K562 (cell line): ENCODE measurements around the gene TECPR1. TPM values are rescaled to one million over a fixed set of nuclear protein-coding genes. Genes with fewer than 3 reads are reported as not detected.
A peak's percentile ranks its signal among the peaks of the same experiment; 100 is the strongest.

ENCODE experiments used
- ATAC-seq: fragments of 200-7000 bp; cut with Tn5 transposase; 3 replicates; pipeline ENCODE4 v1.9.1; 2020; ENCODE audit warnings: moderate library complexity
- BruUV-seq: library from RNA; stranded (reverse); fragments of 400-500 nt; replicated peaks from 2 replicates; lab custom pipeline; 2021; lab: Mats Ljungman, UMichigan
- CTCF ChIA-PET: fragments of 300-600 bp; formaldehyde crosslinking; extraction: SDS; loops from one replicate; lab custom pipeline; 2021; ENCODE audit warnings: low intra/inter-chr PET ratio; lab: Yijun Ruan, JAX
- POLR2A ChIA-PET: fragments of 300-600, 350-650 bp; sonication (Branson Sonifier 250); formaldehyde crosslinking; extraction: SDS; loops from one replicate; lab custom pipeline; 2021; ENCODE audit warnings: antibody characterized with exemption, inconsistent platforms; lab: Yijun Ruan, JAX
- DNase-seq, 4 experiments: peaks; one replicate each; pipeline versions ENCODE4 v3.0.0 to v3.0.0-alpha.2; 2011 to 2018; ENCODE audit warnings: low spot score in 3 of 4, mixed read lengths in 3 of 4; ENCODE audit errors: extremely low read depth in 1 of 4
- FAIRE-seq: peaks from 2 replicates; lab custom pipeline; 2011; peaks lifted over from hg19 to GRCh38; lab: Jason Lieb, UNC
- H2AFZ ChIP-seq: 2 replicates; pipeline ENCODE4 v1.6.0; 2011; ENCODE audit warnings: low read depth, low read length, control low read depth, inconsistent platforms
- H3K27ac ChIP-seq: fragments of 200-600 bp; 3 replicates; pipeline ENCODE4 v1.8.0; 2011; ENCODE audit warnings: low read depth, mild to moderate bottlenecking, control low read depth, inconsistent platforms, low read length, moderate library complexity, mixed read lengths; ENCODE audit errors: extremely low read depth
- H3K27me3 ChIP-seq, 2 experiments: fragments of 300-600 bp in 1 of 2; 2 replicates in 1 of 2; 3 replicates in 1 of 2; pipeline versions ENCODE4 v1.6.0 to v1.8.0; 2011; ENCODE audit warnings: inconsistent platforms in 2 of 2, low read length in 2 of 2, mild to moderate bottlenecking in 1 of 2, mixed read lengths in 1 of 2, moderate library complexity in 1 of 2; ENCODE audit not compliant: control insufficient read depth in 2 of 2, insufficient read depth in 2 of 2
- H3K36me3 ChIP-seq: fragments of 300-600 bp; 3 replicates; pipeline ENCODE4 v1.8.0; 2011; ENCODE audit warnings: mild to moderate bottlenecking, low read length, inconsistent platforms; ENCODE audit not compliant: control insufficient read depth, insufficient read depth
- H3K4me1 ChIP-seq, 2 experiments: fragments of 200-600 bp in 1 of 2; replicated peaks in 1 of 2; 2 replicates in 1 of 2; 3 replicates in 1 of 2; pipeline versions ENCODE4 v1.5.1 to v1.8.0; 2011; ENCODE audit warnings: inconsistent platforms in 2 of 2, low read length in 2 of 2, mild to moderate bottlenecking in 1 of 2, mixed read lengths in 1 of 2, moderate library complexity in 1 of 2; ENCODE audit not compliant: control insufficient read depth in 2 of 2, insufficient read depth in 2 of 2
- H3K4me2 ChIP-seq: 2 replicates; pipeline ENCODE4 v1.6.1; 2011; ENCODE audit warnings: low read length, control low read depth, inconsistent platforms, mixed read lengths; ENCODE audit not compliant: insufficient read depth
- H3K4me3 ChIP-seq: fragments of 200-600 bp; sonication (generic), shearing (Covaris generic); 2 replicates; pipeline ENCODE4 v1.5.1; 2016; ENCODE audit warnings: control low read depth, inconsistent platforms
- H3K79me2 ChIP-seq: fragments of 200-600 bp; 3 replicates; pipeline ENCODE4 v1.8.0; 2011; ENCODE audit warnings: low read length, inconsistent platforms; ENCODE audit not compliant: control insufficient read depth, insufficient read depth
- H3K9ac ChIP-seq, 2 experiments: 2 replicates each; pipeline versions ENCODE4 v1.6.0 to v1.6.1; 2011; ENCODE audit warnings: low read depth in 2 of 2, low read length in 2 of 2, control low read depth in 1 of 2, inconsistent platforms in 1 of 2, mild to moderate bottlenecking in 1 of 2, mixed read lengths in 1 of 2; ENCODE audit not compliant: insufficient read depth in 1 of 2
- H3K9me1 ChIP-seq: one replicate; pipeline ENCODE4 v1.6.0; 2011; ENCODE audit warnings: inconsistent platforms, mild to moderate bottlenecking, low read length, moderate library complexity; ENCODE audit not compliant: control insufficient read depth, insufficient read depth
- H3K9me3 ChIP-seq: replicated peaks from 2 replicates; pipeline ENCODE4 v1.5.1; 2011; ENCODE audit warnings: low read depth, low read length, inconsistent platforms; ENCODE audit not compliant: control insufficient read depth, insufficient read depth
- H4K20me1 ChIP-seq: replicated peaks from 2 replicates; pipeline ENCODE4 v1.6.1; 2011; ENCODE audit warnings: low read length, inconsistent platforms, mixed read lengths; ENCODE audit not compliant: control insufficient read depth, insufficient read depth
- CREM ChIP-seq: IDR thresholded peaks from 2 replicates; pipeline ENCODE4 v1.6.1; 2014; ENCODE audit warnings: antibody characterized with exemption, low read depth
- DMBX1 ChIP-seq: fragments of 250-450 bp; sonication (Bioruptor Pico); IDR thresholded peaks from 2 replicates; pipeline ENCODE4 v1.8.0; 2022; ENCODE audit warnings: inconsistent platforms, mild to moderate bottlenecking, moderate library complexity, borderline replicate concordance
- ETV6 ChIP-seq, 3 experiments: fragments of 150-350 bp in 1 of 3; sonication (generic) in 1 of 3; formaldehyde crosslinking in 1 of 3; IDR thresholded peaks; 2 replicates each; pipeline versions ENCODE4 v1.6.1 to v1.8.0; 2014 to 2022; ENCODE audit warnings: borderline replicate concordance in 2 of 3, low read depth in 2 of 3, antibody characterized with exemption in 1 of 3, low read length in 1 of 3, mild to moderate bottlenecking in 1 of 3, missing genetic modification reagents in 1 of 3
- POLR2G ChIP-seq: fragments of 200-400 bp; formaldehyde crosslinking; IDR thresholded peaks from 2 replicates; pipeline ENCODE4 v1.6.1; 2017; ENCODE audit warnings: low read depth, mild to moderate bottlenecking, antibody characterized with exemption, low read length, moderate library complexity
- WGBS: fragments of 100-300 bp; shearing (Covaris generic); methylation state at CpG from one replicate; pipeline ENCODE4 v1.1.6; 2016; ENCODE audit warnings: low coverage, mixed read lengths; ENCODE audit not compliant: insufficient coverage; ENCODE audit errors: missing lambda C conversion rate; 5-methylcytosine and 5-hydroxymethylcytosine counted together
- in situ Hi-C: fragments of 300-500 bp; cut with MboI; formaldehyde crosslinking; loops from 4 replicates; pipeline ENCODE4 v1.15.0; 2018; ENCODE audit warnings: inconsistent platforms, mixed read lengths
- intact Hi-C: fragments of 100-400 bp; cut with micrococcal nuclease; formaldehyde crosslinking; loops from 2 replicates; pipeline ENCODE4 v1.14.2; 2022
- polyA plus RNA-seq, 8 experiments: library from polyadenylated mRNA; depleted of rRNA in 4 of 8; stranded (reverse) in 5 of 8; unstranded in 3 of 8; fragments of >200 nt; fragmentation: Nextera tagmentation in 2 of 8; fragmentation: Illumina TruSeq in 1 of 8; extraction: Ambion mirVana in 2 of 8; extraction: Trizol in 1 of 8; gene quantifications; 2 replicates each; pipeline versions ENCODE4 v1.2.1 to v1.2.3, GENCODE V29; 2011 to 2014; ENCODE audit warnings: inconsistent platforms in 1 of 8, missing spikeins in 1 of 8
- total RNA-seq, 7 experiments: library from RNA; depleted of rRNA in 6 of 7; stranded (reverse); fragments of >200 nt in 6 of 7; fragmentation: Illumina TruSeq in 2 of 7; extraction: Trizol in 2 of 7; gene quantifications; 2 replicates each; pipeline versions ENCODE4 v1.2.1 to v1.2.3, GENCODE V29; 2011 to 2021; ENCODE audit warnings: low replicate concordance in 1 of 7
- TF ChIP-seq, protein P1 (sequence below): sonication (generic); formaldehyde crosslinking; IDR thresholded peaks from 2 replicates; pipeline ENCODE4 v1.8.0; 2022; ENCODE audit warnings: mild to moderate bottlenecking, missing genetic modification reagents, borderline replicate concordance
- TF ChIP-seq, protein P2 (sequence below), 2 experiments: fragments of 450-650 bp; IDR thresholded peaks; 2 replicates each; pipeline ENCODE4 v1.6.1; 2016; ENCODE audit warnings: mild to moderate bottlenecking in 2 of 2, borderline replicate concordance in 1 of 2, low read depth in 1 of 2, moderate library complexity in 1 of 2
- TF ChIP-seq, protein P3 (sequence below): fragments of 250-450 bp; sonication (Bioruptor Pico); IDR thresholded peaks from 2 replicates; pipeline ENCODE4 v1.5.0; 2020; ENCODE audit warnings: mild to moderate bottlenecking

Gene TECPR1
- total and polyA plus RNA-seq, 9 of the 15 experiments (the other 6 are each of a cell fraction or from before 2014, with no cell fraction given): 0.17 to 15.0 (median 2.2) TPM

DNA sequence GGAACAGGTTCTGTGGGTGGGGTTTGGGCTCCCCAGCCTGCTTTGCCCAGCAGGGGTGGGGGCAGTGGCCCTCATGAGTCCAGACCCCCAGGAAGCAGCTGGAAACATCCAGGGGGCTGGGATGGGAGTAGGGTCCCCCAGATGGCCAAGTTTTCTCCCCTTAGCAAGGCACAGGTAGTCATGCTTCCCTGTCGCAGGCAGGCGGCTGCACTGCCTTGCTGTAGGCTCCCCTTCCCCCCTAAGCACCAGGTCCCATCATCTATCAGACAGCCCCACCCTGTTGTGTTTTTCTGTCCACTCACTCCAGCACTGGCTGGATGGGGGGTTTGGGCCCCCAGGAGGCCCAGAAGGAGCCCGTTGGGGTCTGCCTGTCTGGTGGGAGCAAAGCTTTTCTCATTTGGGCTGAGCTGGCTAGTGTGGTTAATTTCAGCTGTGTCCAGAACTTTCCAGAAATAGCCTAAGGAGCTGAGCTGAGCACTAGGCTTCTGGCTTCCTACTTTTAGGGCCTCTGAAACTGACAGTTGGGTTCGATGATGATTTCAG, 37.4 kb upstream of the TECPR1 start:
- POLR2A ChIA-PET: interaction anchor here (0.6 to 1.3 kb wide), 5 partner anchors 10 to 77 kb away, joined by 3 read pairs; no protein-coding TSS in a partner anchor
- Histone ChIP-seq H3K4me3 (no peak overlapping the region), H3K27me3 (peaks cover 0 to 56% of the 10 kb centered on the region in 2 experiments; a peak in 2 of 5 replicates), H3K79me2 (peaks cover 5% of the 10 kb centered on the region; the same call in 2 of the 3 replicates), H3K4me2 (no peak overlapping the region), H4K20me1 (peaks cover 9% of the 10 kb centered on the region; the same call in 1 of the 2 replicates), H3K27ac (no peak overlapping the region), H3K9ac (peak overlapping the region in 1 of 2 experiments; percentile 72; a peak in 2 of 4 replicates), H3K4me1 (peaks cover 4 to 45% of the 10 kb centered on the region in 2 experiments; a peak in 3 of 5 replicates), H3K36me3 (peaks cover 39% of the 10 kb centered on the region; the same call in 2 of the 3 replicates), H3K9me1 (no peaks in the 10 kb centered on the region), H3K9me3 (no peaks in the 10 kb centered on the region), H2AFZ (no peak overlapping the region)
- FAIRE-seq: no peak
- peak in 2 of 4 experiments; percentile 20 to 24 for DNase-seq
- WGBS: 32% methylated on average over 4 of the region's 4 CpGs
- CTCF ChIA-PET: no interaction called here
- ATAC-seq: peak; percentile 7; the same call in 2 of the 3 replicates
- BruUV-seq: no TSS peak
- intact Hi-C loops: no loop called here
- in situ Hi-C loops: no loop called here
- no peak for TF ChIP-seq ETV6 (IDR thresholded peaks at IDR 0.05; ENCODE audit: borderline replicate concordance in 1 of 2, low read depth in 2 of 2, low read length in 1 of 2)
- TF ChIP-seq ETV6 (CRISPR knock-in tag; IDR thresholded peaks at IDR 0.05; ENCODE audit: borderline replicate concordance): no peak
- peak; percentile 13; the same call in 1 of the 2 replicates for TF ChIP-seq POLR2G
- TF ChIP-seq DMBX1 (CRISPR knock-in tag): no peak
- TF ChIP-seq, protein P1, sequence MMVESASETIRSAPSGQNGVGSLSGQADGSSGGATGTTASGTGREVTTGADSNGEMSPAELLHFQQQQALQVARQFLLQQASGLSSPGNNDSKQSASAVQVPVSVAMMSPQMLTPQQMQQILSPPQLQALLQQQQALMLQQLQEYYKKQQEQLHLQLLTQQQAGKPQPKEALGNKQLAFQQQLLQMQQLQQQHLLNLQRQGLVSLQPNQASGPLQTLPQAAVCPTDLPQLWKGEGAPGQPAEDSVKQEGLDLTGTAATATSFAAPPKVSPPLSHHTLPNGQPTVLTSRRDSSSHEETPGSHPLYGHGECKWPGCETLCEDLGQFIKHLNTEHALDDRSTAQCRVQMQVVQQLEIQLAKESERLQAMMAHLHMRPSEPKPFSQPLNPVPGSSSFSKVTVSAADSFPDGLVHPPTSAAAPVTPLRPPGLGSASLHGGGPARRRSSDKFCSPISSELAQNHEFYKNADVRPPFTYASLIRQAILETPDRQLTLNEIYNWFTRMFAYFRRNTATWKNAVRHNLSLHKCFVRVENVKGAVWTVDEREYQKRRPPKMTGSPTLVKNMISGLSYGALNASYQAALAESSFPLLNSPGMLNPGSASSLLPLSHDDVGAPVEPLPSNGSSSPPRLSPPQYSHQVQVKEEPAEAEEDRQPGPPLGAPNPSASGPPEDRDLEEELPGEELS (CRISPR knock-in tag): no peak
- TF ChIP-seq, protein P2, sequence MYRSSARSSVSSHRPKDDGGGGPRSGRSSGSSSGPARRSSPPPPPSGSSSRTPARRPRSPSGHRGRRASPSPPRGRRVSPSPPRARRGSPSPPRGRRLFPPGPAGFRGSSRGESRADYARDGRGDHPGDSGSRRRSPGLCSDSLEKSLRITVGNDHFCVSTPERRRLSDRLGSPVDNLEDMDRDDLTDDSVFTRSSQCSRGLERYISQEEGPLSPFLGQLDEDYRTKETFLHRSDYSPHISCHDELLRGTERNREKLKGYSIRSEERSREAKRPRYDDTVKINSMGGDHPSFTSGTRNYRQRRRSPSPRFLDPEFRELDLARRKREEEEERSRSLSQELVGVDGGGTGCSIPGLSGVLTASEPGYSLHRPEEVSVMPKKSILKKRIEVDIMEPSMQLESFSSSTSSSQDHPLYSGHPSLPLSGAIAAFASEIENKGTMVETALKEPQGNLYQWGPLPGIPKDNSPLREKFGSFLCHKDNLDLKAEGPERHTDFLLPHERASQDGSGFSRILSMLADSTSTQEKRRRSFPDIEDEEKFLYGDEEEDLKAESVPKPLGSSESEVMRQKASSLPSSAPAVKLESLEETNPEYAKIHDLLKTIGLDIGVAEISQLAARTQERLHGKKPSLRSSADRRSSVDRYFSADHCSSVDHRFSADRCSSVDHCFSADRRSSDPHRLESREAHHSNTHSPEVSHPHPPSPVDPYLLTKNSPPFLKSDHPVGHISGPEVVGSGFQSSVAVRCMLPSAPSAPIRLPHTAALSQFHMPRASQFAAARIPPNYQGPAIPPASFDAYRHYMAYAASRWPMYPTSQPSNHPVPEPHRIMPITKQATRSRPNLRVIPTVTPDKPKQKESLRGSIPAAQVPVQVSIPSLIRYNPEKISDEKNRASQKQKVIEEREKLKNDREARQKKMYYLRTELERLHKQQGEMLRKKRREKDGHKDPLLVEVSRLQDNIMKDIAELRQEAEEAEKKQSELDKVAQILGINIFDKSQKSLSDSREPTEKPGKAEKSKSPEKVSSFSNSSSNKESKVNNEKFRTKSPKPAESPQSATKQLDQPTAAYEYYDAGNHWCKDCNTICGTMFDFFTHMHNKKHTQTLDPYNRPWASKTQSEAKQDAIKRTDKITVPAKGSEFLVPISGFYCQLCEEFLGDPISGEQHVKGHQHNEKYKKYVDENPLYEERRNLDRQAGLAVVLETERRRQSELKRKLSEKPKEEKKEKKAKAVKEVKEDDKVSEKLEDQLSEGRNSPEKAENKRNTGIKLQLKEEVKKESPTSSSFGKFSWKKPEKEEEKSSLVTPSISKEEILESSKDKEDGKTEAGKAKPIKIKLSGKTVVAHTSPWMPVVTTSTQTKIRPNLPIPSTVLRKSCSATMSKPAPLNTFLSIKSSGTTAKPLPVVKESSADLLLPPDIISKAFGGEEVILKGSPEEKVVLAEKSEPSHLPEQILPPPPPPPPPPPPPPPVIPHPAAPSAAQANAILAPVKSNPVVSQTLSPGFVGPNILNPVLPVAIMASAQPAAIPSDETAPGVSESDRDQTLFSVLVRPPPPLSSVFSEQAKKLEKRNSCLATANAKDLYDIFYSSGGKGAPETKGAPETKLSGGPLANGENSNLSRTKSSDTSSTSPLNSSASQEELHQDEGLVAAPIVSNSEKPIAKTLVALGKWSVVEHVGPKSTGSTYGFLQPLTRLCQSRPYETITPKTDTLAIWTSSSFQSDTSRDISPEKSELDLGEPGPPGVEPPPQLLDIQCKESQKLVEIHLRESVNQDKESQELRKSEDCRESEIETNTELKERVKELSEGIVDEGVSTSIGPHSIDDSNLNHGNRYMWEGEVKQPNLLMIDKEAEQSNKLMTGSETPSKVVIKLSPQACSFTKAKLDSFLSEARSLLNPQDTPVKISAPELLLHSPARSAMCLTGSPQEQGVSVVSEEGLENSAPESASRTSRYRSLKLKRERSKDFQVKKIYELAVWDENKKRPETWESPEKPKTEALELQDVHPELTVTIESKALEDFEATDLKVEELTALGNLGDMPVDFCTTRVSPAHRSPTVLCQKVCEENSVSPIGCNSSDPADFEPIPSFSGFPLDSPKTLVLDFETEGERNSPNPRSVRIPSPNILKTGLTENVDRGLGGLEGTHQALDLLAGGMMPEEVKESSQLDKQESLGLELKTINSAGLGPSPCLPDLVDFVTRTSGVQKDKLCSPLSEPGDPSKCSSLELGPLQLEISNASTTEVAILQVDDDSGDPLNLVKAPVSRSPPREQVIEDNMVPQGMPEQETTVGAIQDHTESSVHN (IDR thresholded peaks at IDR 0.05; ENCODE audit: borderline replicate concordance in 1 of 2, low read depth in 1 of 2): no peak
- TF ChIP-seq CREM: no peak
- TF ChIP-seq, protein P3, sequence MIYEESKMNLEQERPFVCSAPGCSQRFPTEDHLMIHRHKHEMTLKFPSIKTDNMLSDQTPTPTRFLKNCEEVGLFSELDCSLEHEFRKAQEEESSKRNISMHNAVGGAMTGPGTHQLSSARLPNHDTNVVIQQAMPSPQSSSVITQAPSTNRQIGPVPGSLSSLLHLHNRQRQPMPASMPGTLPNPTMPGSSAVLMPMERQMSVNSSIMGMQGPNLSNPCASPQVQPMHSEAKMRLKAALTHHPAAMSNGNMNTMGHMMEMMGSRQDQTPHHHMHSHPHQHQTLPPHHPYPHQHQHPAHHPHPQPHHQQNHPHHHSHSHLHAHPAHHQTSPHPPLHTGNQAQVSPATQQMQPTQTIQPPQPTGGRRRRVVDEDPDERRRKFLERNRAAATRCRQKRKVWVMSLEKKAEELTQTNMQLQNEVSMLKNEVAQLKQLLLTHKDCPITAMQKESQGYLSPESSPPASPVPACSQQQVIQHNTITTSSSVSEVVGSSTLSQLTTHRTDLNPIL: no peak
